HEK293 (cell line): ENCODE results near the gene MAD2L2.

Source experiments
- CTCF ChIA-PET: fragments of 350-600 bp; formaldehyde crosslinking; extraction: SDS; loops from one replicate; lab custom pipeline; 2021; ENCODE audit warnings: antibody characterized with exemption; lab: Yijun Ruan, JAX
- POLR2A ChIA-PET: fragments of 300-600 bp; formaldehyde crosslinking; extraction: SDS; loops from one replicate; lab custom pipeline; 2020; ENCODE audit warnings: antibody characterized with exemption, inconsistent platforms; lab: Yijun Ruan, JAX
- H3K27ac ChIP-seq: fragments of 200-500 bp; sonication (Bioruptor generic); 2 replicates; pipeline ENCODE4 v1.5.1; 2014; ENCODE audit warnings: low read depth, low read length, control low read depth, inconsistent platforms; ENCODE audit errors: extremely low read depth
- H3K36me3 ChIP-seq, 2 experiments: fragments of 200-500 bp in 1 of 2; sonication (Bioruptor generic) in 1 of 2; 1 replicate in 1 of 2; 2 replicates in 1 of 2; pipeline ENCODE4 v1.5.1; 2014 to 2017; ENCODE audit warnings: inconsistent platforms in 2 of 2, low read length in 2 of 2; ENCODE audit not compliant: control insufficient read depth in 2 of 2, insufficient read depth in 1 of 2
- H3K4me1 ChIP-seq: fragments of 200-500 bp; sonication (Bioruptor generic); 2 replicates; pipeline ENCODE4 v1.5.1; 2014; ENCODE audit warnings: mild to moderate bottlenecking, low read length, inconsistent platforms; ENCODE audit not compliant: control insufficient read depth, insufficient read depth
- H3K4me3 ChIP-seq: 2 replicates; pipeline ENCODE4 v1.5.1; 2011; ENCODE audit warnings: low read depth, mild to moderate bottlenecking, control low read depth, low read length, moderate library complexity
- H3K9me3 ChIP-seq: fragments of 200-500 bp; sonication (Bioruptor generic); 2 replicates; pipeline ENCODE4 v1.5.1; 2014; ENCODE audit warnings: low read depth, low read length, inconsistent platforms; ENCODE audit not compliant: control insufficient read depth, insufficient read depth
- OVOL3 ChIP-seq: fragments of 450-650 bp; formaldehyde crosslinking; IDR thresholded peaks from 2 replicates; pipeline ENCODE4 v1.5.1; 2016; ENCODE audit warnings: missing biosample characterization, missing genetic modification characterization
- SCRT1 ChIP-seq: fragments of 450-650 bp; formaldehyde crosslinking; IDR thresholded peaks from 2 replicates; pipeline ENCODE4 v1.5.1; 2016; ENCODE audit warnings: missing biosample characterization, missing genetic modification characterization, borderline replicate concordance
- SCRT2 ChIP-seq: fragments of 450-650 bp; formaldehyde crosslinking; IDR thresholded peaks from 2 replicates; pipeline ENCODE4 v1.5.1; 2016; ENCODE audit warnings: missing biosample characterization, missing genetic modification characterization
- TRIM28 ChIP-seq: IDR thresholded peaks from 2 replicates; pipeline ENCODE4 v1.6.1; 2011; ENCODE audit warnings: low read length, control low read depth, borderline replicate concordance
- ZBTB20 ChIP-seq: fragments of 450-650 bp; formaldehyde crosslinking; IDR thresholded peaks from 2 replicates; pipeline ENCODE4 v1.5.1; 2016; ENCODE audit warnings: missing biosample characterization, missing genetic modification characterization
- ZEB2 ChIP-seq: fragments of 450-650 bp; formaldehyde crosslinking; IDR thresholded peaks from 2 replicates; pipeline ENCODE4 v1.5.1; 2016; ENCODE audit warnings: missing biosample characterization, missing genetic modification characterization
- ZNF248 ChIP-seq: fragments of 450-650 bp; formaldehyde crosslinking; IDR thresholded peaks from 2 replicates; pipeline ENCODE4 v1.5.1; 2017; ENCODE audit warnings: missing biosample characterization, missing genetic modification characterization
- ZNF292 ChIP-seq: fragments of 450-650 bp; formaldehyde crosslinking; IDR thresholded peaks from 2 replicates; pipeline ENCODE4 v1.5.1; 2016; ENCODE audit warnings: low read depth, missing biosample characterization, missing genetic modification characterization, borderline replicate concordance
- ZNF341 ChIP-seq: fragments of 450-650 bp; formaldehyde crosslinking; IDR thresholded peaks from 2 replicates; pipeline ENCODE4; 2016; ENCODE audit warnings: low read depth, missing biosample characterization, missing genetic modification characterization
- ZNF549 ChIP-seq: fragments of 450-650 bp; IDR thresholded peaks from 2 replicates; pipeline ENCODE4 v1.5.1; 2018; ENCODE audit warnings: missing biosample characterization, missing genetic modification characterization, mild to moderate bottlenecking, inconsistent platforms, moderate library complexity
- ZNF555 ChIP-seq: fragments of 450-650 bp; formaldehyde crosslinking; conservative IDR thresholded peaks from 2 replicates; pipeline ENCODE4 v1.5.1; 2017; ENCODE audit warnings: missing biosample characterization, mild to moderate bottlenecking, missing genetic modification characterization, inconsistent platforms
- TF ChIP-seq, protein P1 (sequence below): fragments of 450-650 bp; formaldehyde crosslinking; conservative IDR thresholded peaks from 2 replicates; pipeline ENCODE4 v1.5.1; 2016; ENCODE audit warnings: low read depth, missing biosample characterization, missing genetic modification characterization
- TF ChIP-seq, protein P2 (sequence below): fragments of 450-650 bp; formaldehyde crosslinking; IDR thresholded peaks from 2 replicates; pipeline ENCODE4 v1.5.1; 2016; ENCODE audit warnings: missing biosample characterization, missing genetic modification characterization
- TF ChIP-seq, protein P3 (sequence below): fragments of 450-650 bp; formaldehyde crosslinking; IDR thresholded peaks from 2 replicates; pipeline ENCODE4 v1.5.1; 2016; ENCODE audit warnings: missing biosample characterization, missing genetic modification characterization, borderline replicate concordance
- TF ChIP-seq, protein P4 (sequence below): fragments of 450-650 bp; formaldehyde crosslinking; IDR thresholded peaks from 2 replicates; pipeline ENCODE4 v1.5.1; 2016; ENCODE audit warnings: missing biosample characterization, missing genetic modification characterization

Gene MAD2L2

DNA sequence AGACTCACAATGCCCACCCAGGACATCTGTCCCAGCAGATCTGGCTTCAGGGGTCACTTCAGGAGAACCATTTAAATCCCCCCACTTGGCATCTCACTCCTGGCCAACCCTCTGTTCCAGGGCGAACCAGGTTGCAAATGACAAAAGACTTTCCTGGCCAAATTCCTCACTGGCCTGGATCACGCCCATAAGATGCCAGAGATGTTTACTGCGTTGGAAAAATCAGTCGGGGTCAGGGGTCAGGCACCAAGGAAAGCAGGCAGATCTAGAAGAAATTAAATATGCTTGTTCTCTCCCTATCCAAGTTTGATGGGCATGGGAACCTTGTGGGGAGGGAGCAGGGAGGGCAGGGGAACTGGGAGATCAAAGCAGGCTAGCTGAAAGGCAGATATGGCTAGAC is 40.4 kb upstream of the MAD2L2 start (continued):
- TF ChIP-seq, protein P1, sequence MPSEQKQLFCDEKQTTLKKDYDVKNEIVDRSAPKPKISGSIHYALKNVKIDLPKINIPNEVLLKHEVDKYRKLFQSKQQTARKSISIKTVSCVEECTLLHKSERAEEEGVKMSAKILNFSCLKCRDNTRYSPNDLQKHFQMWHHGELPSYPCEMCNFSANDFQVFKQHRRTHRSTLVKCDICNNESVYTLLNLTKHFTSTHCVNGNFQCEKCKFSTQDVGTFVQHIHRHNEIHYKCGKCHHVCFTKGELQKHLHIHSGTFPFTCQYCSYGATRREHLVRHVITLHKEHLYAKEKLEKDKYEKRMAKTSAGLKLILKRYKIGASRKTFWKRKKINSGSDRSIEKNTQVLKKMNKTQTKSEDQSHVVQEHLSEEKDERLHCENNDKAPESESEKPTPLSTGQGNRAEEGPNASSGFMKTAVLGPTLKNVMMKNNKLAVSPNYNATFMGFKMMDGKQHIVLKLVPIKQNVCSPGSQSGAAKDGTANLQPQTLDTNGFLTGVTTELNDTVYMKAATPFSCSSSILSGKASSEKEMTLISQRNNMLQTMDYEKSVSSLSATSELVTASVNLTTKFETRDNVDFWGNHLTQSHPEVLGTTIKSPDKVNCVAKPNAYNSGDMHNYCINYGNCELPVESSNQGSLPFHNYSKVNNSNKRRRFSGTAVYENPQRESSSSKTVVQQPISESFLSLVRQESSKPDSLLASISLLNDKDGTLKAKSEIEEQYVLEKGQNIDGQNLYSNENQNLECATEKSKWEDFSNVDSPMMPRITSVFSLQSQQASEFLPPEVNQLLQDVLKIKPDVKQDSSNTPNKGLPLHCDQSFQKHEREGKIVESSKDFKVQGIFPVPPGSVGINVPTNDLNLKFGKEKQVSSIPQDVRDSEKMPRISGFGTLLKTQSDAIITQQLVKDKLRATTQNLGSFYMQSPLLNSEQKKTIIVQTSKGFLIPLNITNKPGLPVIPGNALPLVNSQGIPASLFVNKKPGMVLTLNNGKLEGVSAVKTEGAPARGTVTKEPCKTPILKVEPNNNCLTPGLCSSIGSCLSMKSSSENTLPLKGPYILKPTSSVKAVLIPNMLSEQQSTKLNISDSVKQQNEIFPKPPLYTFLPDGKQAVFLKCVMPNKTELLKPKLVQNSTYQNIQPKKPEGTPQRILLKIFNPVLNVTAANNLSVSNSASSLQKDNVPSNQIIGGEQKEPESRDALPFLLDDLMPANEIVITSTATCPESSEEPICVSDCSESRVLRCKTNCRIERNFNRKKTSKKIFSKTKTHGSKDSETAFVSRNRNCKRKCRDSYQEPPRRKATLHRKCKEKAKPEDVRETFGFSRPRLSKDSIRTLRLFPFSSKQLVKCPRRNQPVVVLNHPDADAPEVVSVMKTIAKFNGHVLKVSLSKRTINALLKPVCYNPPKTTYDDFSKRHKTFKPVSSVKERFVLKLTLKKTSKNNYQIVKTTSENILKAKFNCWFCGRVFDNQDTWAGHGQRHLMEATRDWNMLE = no peak
- TF ChIP-seq ZNF555 (tag by site-specific recombination) = no peak
- TF ChIP-seq TRIM28 = no peak
- no peak for TF ChIP-seq ZBTB20 (tag by site-specific recombination)
- TF ChIP-seq, protein P2, sequence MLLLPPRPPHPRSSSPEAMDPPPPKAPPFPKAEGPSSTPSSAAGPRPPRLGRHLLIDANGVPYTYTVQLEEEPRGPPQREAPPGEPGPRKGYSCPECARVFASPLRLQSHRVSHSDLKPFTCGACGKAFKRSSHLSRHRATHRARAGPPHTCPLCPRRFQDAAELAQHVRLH (tag by site-specific recombination) = no peak
- TF ChIP-seq ZNF549 (tag by site-specific recombination) = no peak

DNA sequence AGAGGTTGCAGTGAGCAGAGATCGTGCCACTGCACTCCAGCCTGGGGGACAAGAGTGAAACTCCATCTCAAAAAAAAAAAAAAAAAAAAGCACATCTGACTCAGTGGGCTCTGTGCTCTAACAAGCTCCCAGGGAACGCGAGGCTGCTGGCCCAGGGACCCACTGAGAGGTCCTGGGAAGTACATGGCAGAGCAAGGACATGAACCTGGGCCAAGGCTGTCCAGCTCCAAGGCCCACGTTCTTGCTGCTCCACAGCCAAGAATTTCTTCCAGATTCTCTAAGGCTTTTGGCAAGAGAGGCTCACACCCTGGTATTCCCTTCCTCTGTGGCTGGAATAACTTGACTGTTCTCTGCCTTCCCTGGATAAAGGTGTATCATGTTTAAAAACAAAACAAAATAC is 39.6 kb upstream of the MAD2L2 start:
- no peaks in the 10 kb centered on the region for H3K9me3 ChIP-seq
- H3K4me3 ChIP-seq = no peak overlapping the region
- no peak overlapping the region for H3K27ac ChIP-seq
- no peak for TF ChIP-seq SCRT1 (tag by site-specific recombination)
- TF ChIP-seq, protein P3, sequence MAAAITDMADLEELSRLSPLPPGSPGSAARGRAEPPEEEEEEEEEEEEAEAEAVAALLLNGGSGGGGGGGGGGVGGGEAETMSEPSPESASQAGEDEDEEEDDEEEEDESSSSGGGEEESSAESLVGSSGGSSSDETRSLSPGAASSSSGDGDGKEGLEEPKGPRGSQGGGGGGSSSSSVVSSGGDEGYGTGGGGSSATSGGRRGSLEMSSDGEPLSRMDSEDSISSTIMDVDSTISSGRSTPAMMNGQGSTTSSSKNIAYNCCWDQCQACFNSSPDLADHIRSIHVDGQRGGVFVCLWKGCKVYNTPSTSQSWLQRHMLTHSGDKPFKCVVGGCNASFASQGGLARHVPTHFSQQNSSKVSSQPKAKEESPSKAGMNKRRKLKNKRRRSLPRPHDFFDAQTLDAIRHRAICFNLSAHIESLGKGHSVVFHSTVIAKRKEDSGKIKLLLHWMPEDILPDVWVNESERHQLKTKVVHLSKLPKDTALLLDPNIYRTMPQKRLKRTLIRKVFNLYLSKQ (tag by site-specific recombination) = no peak
- TF ChIP-seq ZNF341 = no peak
- TF ChIP-seq ZNF248 = no peak
- TF ChIP-seq OVOL3 (tag by site-specific recombination) = no peak
- no peak for TF ChIP-seq ZNF292
- TF ChIP-seq ZEB2 (tag by site-specific recombination) = no peak
- TF ChIP-seq, all 188 proteins: peak for 0
- Histone ChIP-seq H3K36me3 (no peaks in the 10 kb centered on the region), H3K4me1 (no peaks in the 10 kb centered on the region)
- ChIA-PET CTCF (interaction anchor here (0.6 to 4.5 kb wide), 13 partner anchors 9 to 683 kb away, joined by 3 to 38 read pairs (median 7); partner anchors contain the start of genes FBXO2 and FBXO6), POLR2A (interaction anchor here (0.6 kb wide), 1 partner anchor 408 kb away, joined by 5 read pairs; no protein-coding TSS in a partner anchor)

DNA sequence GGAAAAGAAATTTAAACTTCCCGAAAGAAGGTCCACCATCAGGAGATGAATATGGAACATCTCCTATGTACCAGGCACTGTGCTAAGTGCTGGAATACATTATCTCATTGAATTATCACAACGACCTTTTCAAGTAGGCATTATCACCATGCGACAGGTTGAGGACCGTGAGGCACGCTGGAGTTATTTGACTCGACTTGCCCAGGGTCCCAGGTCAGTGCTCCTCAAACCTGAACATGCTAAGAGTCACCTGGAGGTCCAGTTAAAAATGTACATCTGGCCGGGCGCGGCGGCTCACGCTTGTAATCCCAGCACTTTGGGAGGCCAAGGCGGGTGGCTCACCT is 39.1 kb upstream of the MAD2L2 start:
- Histone ChIP-seq H3K9me3 (no peaks in the 10 kb centered on the region), H3K4me3 (no peak overlapping the region), H3K27ac (no peak overlapping the region), H3K4me1 (no peaks in the 10 kb centered on the region), H3K36me3 (no peaks in the 10 kb centered on the region)
- TF ChIP-seq, protein P4, sequence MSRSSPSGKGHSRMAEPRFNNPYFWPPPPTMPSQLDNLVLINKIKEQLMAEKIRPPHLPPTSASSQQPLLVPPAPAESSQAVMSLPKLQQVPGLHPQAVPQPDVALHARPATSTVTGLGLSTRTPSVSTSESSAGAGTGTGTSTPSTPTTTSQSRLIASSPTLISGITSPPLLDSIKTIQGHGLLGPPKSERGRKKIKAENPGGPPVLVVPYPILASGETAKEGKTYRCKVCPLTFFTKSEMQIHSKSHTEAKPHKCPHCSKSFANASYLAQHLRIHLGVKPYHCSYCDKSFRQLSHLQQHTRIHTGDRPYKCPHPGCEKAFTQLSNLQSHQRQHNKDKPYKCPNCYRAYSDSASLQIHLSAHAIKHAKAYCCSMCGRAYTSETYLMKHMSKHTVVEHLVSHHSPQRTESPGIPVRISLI = no peak
- TF ChIP-seq SCRT2 (peak; percentile 97), SCRT1 (tag by site-specific recombination) (peak; percentile 89)
- POLR2A ChIA-PET = interaction anchor here (1.1 kb wide), 1 partner anchor 56 kb away, joined by 3 read pairs; the partner anchor contains the start of gene FBXO6
- CTCF ChIA-PET = interaction anchor here (0.7 to 4.5 kb wide), 23 partner anchors 9 to 683 kb away, joined by 3 to 38 read pairs (median 6); partner anchors contain the start of genes AGTRAP, FBXO2, FBXO44 and FBXO6
